Non-pigmented ciliary epithelial cell (primary cell): Measurements from ENCODE around the gene S100A5.

ENCODE experiments used
- DNase-seq: peaks from one replicate; pipeline ENCODE4 v3.0.0-alpha.2; 2010; ENCODE audit warnings: low read depth

The S100A5 gene

DNA sequence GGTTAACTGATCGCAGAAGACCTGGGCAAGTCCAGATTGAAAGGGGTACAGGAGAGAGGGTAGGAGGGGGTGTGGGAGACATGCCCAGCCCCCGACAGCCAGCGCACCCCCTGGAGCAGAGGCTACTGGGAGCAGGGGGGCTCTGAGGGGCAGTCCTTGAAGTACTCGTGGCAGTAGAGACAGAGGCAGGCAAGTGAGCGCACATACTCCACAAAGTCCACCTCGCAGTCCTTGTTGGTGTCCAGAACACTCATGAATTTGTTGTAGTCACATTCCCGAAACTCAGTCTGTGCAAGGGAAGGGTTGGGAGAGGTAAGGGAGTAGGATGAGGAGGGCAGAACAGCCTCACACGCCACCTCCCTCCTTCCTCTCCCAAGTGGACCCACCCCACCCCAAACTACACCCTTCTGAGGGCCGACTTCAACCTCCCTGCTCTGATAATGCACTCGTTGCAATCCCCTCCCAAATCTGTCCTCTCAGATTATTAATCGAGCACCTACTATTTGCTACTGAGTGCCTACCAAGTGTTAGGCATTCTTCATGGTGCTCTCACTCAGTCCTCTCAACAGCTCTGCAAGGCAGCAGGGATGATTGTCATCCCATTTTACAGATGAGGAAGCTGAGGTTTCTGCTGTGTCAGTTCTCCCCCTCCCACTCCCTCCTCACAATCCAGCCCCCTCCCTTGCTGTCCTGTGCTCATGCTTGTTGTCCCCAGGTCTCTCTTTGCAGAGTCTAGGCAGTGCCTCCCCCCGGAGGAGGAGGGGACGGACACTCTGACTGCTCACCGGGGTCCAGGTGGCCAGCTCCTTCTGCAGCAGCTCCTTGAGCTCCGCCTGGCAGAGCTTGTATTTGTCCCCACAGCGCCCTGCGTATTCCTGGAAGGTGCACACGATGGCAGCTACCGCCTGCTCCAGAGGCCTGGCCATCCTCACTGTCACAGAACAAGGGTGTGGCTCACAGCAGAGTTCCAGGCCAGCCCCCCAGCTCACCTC, 7.1 kb upstream of the S100A5 start:
- no peak for DNase-seq

DNA sequence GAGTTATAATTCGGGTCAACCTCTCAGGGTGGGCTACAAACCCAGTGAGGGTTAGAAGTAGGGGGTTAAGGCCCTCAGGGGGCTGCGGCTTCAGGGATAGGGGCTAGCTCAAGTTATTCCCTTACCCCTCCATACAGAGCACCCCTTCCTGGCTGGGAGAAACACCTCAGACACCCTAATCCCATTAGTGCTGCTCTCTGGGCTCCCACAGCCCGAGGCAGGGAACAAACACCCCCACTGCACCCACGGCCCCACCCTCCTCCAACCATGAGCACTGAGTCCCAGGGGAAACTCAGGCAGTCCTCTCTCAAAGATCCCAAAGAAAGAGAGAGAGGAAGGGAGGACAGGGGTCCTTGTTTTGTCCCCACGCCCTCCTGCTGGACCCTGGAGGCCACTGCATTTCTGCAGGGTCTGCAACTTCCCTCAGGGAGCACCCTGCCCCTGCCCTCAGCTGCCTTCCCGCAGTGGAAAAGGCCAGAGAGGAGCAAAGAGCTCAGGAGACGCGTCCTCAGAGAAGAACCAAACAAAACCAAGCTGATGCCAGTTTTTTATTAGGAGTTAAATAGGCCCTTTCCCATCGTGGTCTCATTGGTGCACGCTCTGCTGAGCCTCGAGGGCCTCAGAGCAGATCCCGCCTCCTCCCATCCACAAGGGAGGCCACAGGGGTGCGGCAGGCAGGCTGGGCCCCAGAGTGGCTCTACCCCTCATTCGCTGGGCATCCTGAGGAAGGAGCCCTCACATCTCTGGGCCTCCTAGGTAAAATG, 6.2 kb upstream of the S100A5 start:
- no peak for DNase-seq

DNA sequence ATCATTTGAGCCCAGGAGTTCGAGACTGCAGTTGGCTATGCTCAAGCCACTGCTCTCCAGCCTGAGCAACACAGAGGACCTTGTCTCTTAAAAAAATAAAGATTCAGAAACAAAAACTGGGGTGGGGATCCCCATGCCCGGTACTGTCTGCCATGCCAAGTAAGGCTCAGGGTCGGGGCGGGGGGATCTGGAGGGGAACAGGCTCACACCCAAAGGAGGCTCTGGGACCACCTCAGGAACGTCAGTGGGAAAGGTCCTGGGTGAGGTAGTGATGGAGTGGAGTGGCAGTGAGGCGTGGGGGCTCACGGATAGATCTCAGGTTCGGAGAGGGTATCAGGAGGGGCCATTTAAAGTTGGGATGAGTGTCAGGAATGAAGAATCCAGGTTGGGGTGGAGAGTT, 5.6 kb upstream of the S100A5 start:
- DNase-seq = no peak

GRCh38 chr1:153545067-153546055, 4.6 kb upstream of the S100A5 start, which contains the start of gene S100A4:
Gene S100A4, minus strand, starts transcription at chr1:153545806. Its CDS starts 1,012 bp downstream, at chr1:153544794.
- no peak for DNase-seq

DNA sequence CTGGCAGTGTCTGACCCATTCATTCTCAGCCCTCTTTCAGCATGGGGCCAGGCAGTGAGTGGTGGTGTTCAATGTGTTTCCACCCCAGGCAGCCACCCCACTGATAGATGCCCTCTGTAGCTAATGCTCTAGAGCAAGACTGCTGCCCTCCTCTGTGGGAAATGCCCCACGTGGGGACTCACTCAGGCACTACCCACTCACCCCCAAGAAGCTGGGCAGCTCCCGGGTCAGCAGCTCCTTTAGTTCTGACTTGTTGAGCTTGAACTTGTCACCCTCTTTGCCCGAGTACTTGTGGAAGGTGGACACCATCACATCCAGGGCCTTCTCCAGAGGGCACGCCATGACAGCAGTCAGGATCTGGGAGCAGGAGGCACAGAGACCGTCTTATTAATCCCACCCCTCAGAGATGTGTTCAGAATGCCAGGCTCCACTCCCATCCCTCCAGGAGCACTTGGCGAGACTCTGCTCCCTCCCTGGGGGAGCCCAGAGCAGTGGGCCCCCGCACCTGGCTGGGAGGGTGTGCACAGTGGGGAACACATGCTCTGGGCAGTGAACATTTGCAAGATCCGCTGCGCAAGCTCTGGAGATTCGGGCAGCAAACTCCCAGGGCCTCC, 3.8 kb upstream of the S100A5 start:
- no peak for DNase-seq

DNA sequence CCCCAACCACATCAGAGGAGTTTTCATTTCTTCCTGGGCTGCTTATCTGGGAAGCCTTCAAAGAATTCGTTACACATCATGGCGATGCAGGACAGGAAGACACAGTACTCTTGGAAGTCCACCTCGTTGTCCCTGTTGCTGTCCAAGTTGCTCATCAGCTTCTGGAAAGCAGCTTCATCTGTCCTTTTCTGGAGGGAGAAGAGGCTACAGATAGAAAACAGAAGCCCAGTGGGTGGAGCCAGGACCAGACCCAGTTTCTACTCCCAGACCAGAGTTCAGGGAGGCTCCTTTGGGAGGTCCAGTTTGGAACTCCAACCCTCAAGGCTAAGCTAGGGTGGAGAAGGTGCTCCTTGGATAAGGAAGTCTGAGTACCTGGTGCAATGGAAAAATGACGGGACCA, 3.0 kb upstream of the S100A5 start:
- DNase-seq = no peak

- no peak for DNase-seq
Measured at GRCh38 chr1:153542956-153543711, 2.4 kb upstream of the S100A5 start.

GRCh38 chr1:153541641-153542590, 1.2 kb upstream of the S100A5 start:
- DNase-seq = no peak

- DNase-seq = no peak
Measured at GRCh38 chr1:153539395-153540093, 1.2 kb downstream of the S100A5 start.

DNA sequence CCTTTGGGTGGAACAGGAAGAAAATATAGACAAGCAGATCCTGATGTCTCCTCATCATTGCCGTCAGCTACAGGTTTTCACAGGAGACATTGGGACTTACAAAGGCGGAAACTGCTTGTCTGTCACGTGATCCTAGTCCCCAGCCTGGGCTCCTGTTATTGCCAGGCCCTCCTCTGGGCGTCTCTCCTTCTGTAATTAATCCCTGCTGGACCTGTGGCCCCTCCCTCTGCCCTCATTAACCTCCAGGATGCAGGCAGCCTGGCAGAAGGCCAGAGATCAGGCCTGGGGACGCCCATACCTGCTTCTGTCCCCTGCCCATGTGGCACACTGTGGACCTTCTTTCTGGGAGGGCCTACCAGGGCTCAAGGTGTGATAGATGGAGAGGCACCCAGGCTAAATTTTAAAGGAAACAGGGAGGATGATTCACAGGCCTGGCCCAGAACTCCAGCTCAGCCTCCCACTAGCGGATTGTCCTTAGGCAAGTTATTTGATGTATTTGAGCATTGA, 2.4 kb downstream of the S100A5 start:
- DNase-seq = no peak

DNA sequence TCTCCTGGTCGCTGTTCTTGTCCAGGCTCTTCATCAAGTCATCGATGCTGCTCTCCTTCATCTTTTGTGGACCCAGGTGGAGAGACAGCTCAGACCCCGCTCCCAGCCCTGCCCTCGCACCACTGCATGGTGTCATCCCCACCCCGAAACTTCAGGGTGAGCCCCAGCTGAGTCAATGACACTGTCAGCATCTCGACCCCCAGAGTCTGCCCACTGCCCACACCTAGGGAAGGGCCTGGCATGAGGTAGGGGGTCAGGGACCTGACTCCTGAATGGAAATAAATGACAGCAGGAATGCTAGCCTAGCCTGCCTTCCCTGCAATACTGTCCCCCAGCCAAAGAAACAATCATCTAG, 3.4 kb downstream of the S100A5 start:
- no peak for DNase-seq

DNA sequence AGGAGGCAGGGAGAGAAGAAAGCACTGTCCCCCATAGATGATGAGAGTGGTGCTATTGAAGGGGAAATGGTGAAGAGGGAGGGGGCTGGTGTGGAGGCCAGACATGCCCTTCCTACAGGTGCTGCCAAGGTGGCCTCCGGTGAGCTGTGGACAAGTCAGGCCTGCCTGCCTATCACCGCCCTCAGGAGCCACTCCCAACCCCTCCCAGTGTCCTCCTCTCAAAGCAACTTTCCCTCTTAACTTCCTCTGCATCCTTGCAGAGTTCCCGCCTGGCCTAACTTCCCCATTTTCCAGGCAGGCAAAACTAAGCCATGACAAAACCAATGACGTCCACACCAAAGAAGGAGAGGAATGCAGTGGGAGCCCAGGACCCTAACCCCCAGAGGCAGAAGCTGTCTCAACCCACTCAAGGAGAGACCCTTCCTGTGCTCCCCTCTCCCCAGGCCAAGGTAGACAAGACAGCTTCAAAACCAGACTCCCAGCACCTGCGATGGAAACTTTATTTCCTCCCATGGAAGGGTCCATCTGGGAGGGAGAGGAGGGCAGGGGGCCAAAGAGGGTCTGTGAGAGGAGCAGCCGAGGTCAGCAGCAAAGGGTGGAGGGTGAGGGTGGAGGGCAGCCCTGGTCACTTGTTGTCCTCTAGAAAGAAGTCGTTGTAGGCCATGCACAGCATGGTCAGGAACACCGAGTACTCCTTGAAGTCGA, 3.9 kb downstream of the S100A5 start:
- DNase-seq = no peak

DNA sequence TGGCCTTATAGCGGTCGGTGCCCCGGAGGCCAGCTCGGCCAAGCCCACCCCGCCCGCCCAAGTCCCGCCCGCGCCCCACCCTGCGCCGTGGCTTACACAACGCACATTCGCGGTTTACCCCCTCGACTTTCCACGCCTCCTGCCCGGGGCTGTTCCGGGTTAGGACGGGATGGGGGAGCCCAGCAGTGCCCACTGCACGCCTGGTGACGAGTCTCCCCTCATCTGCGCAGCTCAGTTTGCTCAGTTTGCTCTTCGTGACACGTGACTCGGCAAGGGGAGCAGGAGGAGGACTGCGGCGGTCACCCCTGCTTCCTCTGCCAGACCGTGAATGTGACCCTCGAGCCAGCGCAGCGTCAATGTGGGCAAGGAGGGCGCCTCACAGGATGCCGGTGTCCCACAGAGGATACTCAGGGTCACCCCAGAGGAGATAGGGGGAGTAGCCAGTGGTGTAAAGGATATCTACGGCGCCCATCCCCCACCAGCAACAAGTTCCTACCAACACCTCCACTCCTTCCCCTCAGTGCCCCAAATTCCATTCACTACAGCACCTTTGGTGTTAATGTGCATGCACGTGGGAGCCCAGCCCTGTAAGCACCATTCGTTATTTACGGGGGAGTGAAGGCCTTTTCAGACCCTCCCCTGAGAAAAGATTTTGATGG, 4.6 kb downstream of the S100A5 start:
- DNase-seq = peak; percentile 35

DNA sequence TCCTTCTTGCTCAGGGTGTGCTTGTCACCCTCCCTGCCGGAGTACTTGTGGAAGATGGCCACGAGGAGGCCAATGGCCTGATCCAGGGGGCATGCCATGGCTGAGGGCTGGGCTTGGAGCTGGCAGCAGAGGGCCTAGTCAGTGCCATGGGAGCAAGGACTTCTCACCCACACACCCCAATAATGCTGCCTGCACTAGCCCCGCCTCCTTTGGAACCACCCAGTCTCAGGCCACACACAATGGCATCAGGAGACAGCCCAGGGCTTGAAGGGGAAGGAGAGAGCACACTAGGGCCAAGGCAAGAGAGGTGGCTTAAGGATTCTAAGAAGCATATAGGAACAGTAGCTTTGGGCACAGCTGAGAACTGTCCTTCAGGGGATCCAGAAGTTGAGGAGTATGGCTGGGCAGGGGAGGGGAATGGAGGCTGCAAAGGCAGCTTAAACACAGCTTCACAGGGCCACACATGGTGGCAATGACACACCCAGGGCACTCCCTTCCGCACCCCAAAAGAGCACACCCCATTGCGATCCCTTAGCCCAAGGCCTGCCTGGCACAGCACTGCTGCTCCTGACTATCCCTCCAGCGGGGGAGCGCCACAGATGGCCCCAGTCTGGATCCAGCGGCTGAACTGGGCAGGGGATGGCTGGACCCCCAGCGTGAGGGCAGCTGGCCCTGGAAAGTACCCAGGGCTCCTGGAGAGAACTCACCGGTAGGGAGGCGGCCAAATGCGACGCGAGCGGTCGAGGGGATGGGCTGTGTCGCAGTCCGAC, 5.3 kb downstream of the S100A5 start, which contains the start of gene S100A6:
S100A6 (minus strand) TSS at position 750 of the 770 bp plus-strand sequence; CDS start at position 98, 652 bp downstream.
- no peak for DNase-seq

DNA sequence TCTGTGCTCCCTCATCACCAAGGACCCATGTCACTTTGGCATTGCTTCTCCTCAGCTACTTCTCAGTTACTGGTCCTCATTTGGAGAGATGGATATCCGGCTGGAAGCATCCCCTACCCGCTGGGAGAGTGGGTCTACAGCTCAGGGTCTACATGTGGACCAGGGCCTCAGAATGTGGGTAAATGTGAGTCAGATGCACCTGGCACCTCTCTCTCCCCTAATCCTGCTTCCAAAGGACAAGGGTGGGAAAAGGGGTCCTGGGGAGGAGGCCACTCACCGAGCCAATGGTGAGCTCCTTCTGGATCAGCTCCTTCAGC, 5.9 kb downstream of the S100A5 start:
- DNase-seq = no peak

GRCh38 chr1:153534226-153534924, 6.4 kb downstream of the S100A5 start:
- DNase-seq = no peak
